KMS-11 (cell line): ENCODE measurements around the gene TMEM92.

ENCODE experiments used
- H2AFZ ChIP-seq: fragments of 200-600 bp; sonication (generic); 2 replicates; pipeline ENCODE4 v1.6.1; 2016; ENCODE audit warnings: antibody characterized with exemption, mixed run types, low read depth
- H3K27ac ChIP-seq: fragments of 200-600 bp; sonication (generic); 2 replicates; pipeline ENCODE4 v1.6.1; 2016; ENCODE audit warnings: mild to moderate bottlenecking, mixed run types
- H3K27me3 ChIP-seq: fragments of 200-600 bp; sonication (generic); 2 replicates; pipeline ENCODE4 v1.6.1; 2017; ENCODE audit warnings: mild to moderate bottlenecking, low read depth, mixed run types, moderate library complexity; ENCODE audit not compliant: insufficient read depth
- H3K36me3 ChIP-seq: fragments of 200-600 bp; sonication (generic); 2 replicates; pipeline ENCODE4 v1.6.1; 2017; ENCODE audit warnings: mild to moderate bottlenecking, mixed run types; ENCODE audit not compliant: insufficient read depth
- H3K4me1 ChIP-seq: fragments of 200-600 bp; sonication (generic); 2 replicates; pipeline ENCODE4 v1.6.1; 2016; ENCODE audit warnings: mild to moderate bottlenecking, low read depth, mixed run types; ENCODE audit not compliant: poor library complexity, severe bottlenecking
- H3K4me2 ChIP-seq: fragments of 200-600 bp; sonication (generic); 2 replicates; pipeline ENCODE4 v1.7.0; 2016; ENCODE audit warnings: mild to moderate bottlenecking, mixed run types
- H3K4me3 ChIP-seq: fragments of 200-600 bp; sonication (generic); IDR thresholded peaks from 2 replicates; pipeline ENCODE4 v1.6.1; 2017; ENCODE audit warnings: low read depth, low read length, mixed read lengths; ENCODE audit not compliant: insufficient read depth
- H3K79me2 ChIP-seq: fragments of 200-600 bp; sonication (generic); 2 replicates; pipeline ENCODE4 v1.6.1; 2016; ENCODE audit warnings: low read depth, mixed run types; ENCODE audit not compliant: insufficient read depth
- H3K9ac ChIP-seq: fragments of 200-600 bp; sonication (generic); 2 replicates; pipeline ENCODE4 v1.6.1; 2016; ENCODE audit warnings: mild to moderate bottlenecking, mixed run types
- H4K20me1 ChIP-seq: fragments of 200-600 bp; sonication (generic); 2 replicates; pipeline ENCODE4 v1.6.1; 2016; ENCODE audit warnings: mild to moderate bottlenecking, mixed run types; ENCODE audit not compliant: insufficient read depth
- CTCF ChIP-seq: fragments of 200-600 bp; sonication (generic); conservative IDR thresholded peaks from 2 replicates; pipeline ENCODE4 v1.6.1; 2017; ENCODE audit warnings: low read depth, mild to moderate bottlenecking, antibody characterized with exemption, low read length, moderate library complexity, mixed read lengths

Gene TMEM92

GRCh38 chr17:50289991-50290702 lies 15.9 kb downstream of the TMEM92 start:
- no peak overlapping the region for H3K27ac ChIP-seq
- TF ChIP-seq CTCF: no peak

GRCh38 chr17:50290933-50291332 lies 16.7 kb downstream of the TMEM92 start:
- Histone ChIP-seq H3K4me3 (no peak overlapping the region), H3K27ac (no peak overlapping the region), H3K36me3 (no peaks in the 10 kb centered on the region), H3K4me1 (no peaks in the 10 kb centered on the region), H3K4me2 (no peak overlapping the region), H3K9ac (no peak overlapping the region), H3K79me2 (no peaks in the 10 kb centered on the region), H2AFZ (no peak overlapping the region), H3K27me3 (peaks cover 14% of the 10 kb centered on the region; the same call in 1 of the 2 replicates), H4K20me1 (no peaks in the 10 kb centered on the region)
- TF ChIP-seq CTCF: no peak

More at GRCh38 chr17:50289991-50290702, 15.9 kb downstream of the TMEM92 start:
- H2AFZ ChIP-seq: no peak overlapping the region
- no peak overlapping the region for H3K4me2 ChIP-seq
- no peaks in the 10 kb centered on the region for H3K4me1 ChIP-seq
- H3K27me3 ChIP-seq: peaks cover 20% of the 10 kb centered on the region; the same call in 1 of the 2 replicates
- H4K20me1 ChIP-seq: no peaks in the 10 kb centered on the region
- H3K79me2 ChIP-seq: no peaks in the 10 kb centered on the region
- H3K9ac ChIP-seq: no peak overlapping the region
- no peaks in the 10 kb centered on the region for H3K36me3 ChIP-seq
- H3K4me3 ChIP-seq: no peak overlapping the region

GRCh38 chr17:50292465-50292864 lies 18.2 kb downstream of the TMEM92 start:
- no peak for TF ChIP-seq CTCF
- no peak overlapping the region for H3K4me2 ChIP-seq
- H3K4me1 ChIP-seq: no peaks in the 10 kb centered on the region
- no peaks in the 10 kb centered on the region for H3K79me2 ChIP-seq
- no peak overlapping the region for H2AFZ ChIP-seq
- H3K4me3 ChIP-seq: no peak overlapping the region
- H3K27ac ChIP-seq: no peak overlapping the region
- H4K20me1 ChIP-seq: no peaks in the 10 kb centered on the region
- H3K36me3 ChIP-seq: no peaks in the 10 kb centered on the region
- H3K27me3 ChIP-seq: peaks cover 4% of the 10 kb centered on the region; the same call in 1 of the 2 replicates
- H3K9ac ChIP-seq: no peak overlapping the region

GRCh38 chr17:50295021-50295420 lies 20.8 kb downstream of the TMEM92 start:
- no peak overlapping the region for H3K9ac ChIP-seq
- no peaks in the 10 kb centered on the region for H4K20me1 ChIP-seq
- no peak overlapping the region for H2AFZ ChIP-seq
- no peaks in the 10 kb centered on the region for H3K4me1 ChIP-seq
- no peak overlapping the region for H3K27ac ChIP-seq
- H3K27me3 ChIP-seq: no peaks in the 10 kb centered on the region; the same call in 1 of the 2 replicates
- no peak overlapping the region for H3K4me2 ChIP-seq
- no peak for TF ChIP-seq CTCF
- H3K79me2 ChIP-seq: no peaks in the 10 kb centered on the region
- H3K4me3 ChIP-seq: no peak overlapping the region
- no peaks in the 10 kb centered on the region for H3K36me3 ChIP-seq
